Stimulated activated CD8-positive, alpha-beta memory T cell treated with anti-CD3 and anti-CD28 coated beads, Interleukin-7, amount 100 ng/mL, for 1 hour (primary cell): Measurements from ENCODE around the gene ZSCAN2.

ENCODE experiments used
- DNase-seq, 2 donors: peaks; one replicate each; pipeline ENCODE4 v3.0.0-alpha.2; 2020; ENCODE audit warnings: low read depth in 2 of 2

ZSCAN2 gene

DNA sequence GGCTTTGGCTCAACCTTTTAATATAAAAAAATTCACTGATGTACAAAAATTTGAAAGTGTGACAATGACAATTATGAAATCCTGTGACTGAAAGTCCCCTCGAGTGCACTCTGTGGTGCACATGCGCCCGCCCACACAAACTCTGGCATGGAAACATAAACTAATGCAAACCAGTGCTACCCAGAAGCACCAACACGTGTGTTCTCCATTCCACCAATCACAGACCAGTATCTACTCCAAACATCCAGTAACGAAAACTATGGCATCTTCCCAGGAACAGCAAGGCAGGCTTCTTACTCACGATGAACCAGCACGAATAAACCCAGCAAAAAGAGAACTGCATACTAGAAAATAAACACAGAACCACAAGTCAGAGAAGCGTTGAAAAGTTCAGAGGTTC is 68.9 kb downstream of the ZSCAN2 start:
- no peak for DNase-seq

DNA sequence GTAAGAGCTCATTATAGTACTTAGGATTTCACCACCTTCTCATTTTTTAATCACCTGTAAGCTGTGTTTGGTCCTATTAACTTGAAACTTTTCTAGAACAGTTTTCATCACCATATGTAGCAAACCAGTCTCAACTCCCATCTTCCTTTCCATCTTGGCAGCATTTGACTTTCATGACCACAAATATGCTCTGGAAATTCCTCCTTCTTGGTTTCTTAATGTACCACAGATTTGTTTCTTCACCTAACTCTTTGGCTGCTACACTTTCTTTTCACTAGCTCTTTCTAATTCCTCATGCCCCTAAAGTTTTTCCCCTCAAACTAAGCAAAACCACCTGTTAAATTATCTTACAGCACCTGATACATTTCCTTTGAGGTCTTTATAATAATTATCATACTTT is 70.4 kb downstream of the ZSCAN2 start:
- no peak for DNase-seq
